ENCODE results near the gene TMC4.
"Not testable (repeated sequence)": the region's sequence is repeated elsewhere in the genome, so short reads cannot be mapped to it uniquely, and the experiment has no call there.

Gene TMC4

DNA sequence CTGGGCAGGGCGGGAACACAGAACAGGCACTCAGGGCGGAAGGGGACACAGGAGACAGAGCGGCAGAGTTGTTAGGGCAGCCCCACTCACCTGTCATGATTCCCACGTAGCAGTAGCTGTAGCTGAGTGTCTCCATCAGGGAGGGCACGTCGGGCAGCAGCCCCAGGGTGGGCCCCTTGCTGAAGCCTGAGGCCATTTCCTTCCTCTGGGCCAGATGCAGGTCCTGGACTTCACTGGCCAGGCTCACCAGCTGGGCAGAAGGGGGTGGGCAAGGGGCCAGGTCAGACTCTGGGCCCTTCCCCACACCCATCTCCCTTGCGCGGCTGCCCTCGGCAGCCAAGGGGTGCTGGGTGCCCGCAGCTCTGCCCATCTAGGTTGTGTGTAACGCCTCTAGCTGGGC, 10.5 kb upstream of the TMC4 start:
- H3K27me3 ChIP-seq (ENCODE audit: control insufficient read depth in 5 of 5, insufficient read depth in 4 of 5, low read length in 5 of 5) = no peaks in the 10 kb centered on the region
- no peak overlapping the region for H3K27ac ChIP-seq (ENCODE audit: low read depth, low read length)
- H3K4me3 ChIP-seq (ENCODE audit: low read depth in 1 of 5, low read length in 5 of 5) = no peak overlapping the region
- H3K36me3 ChIP-seq (ENCODE audit: control insufficient read depth in 5 of 5, insufficient read depth in 5 of 5, low read length in 5 of 5) = peaks cover 0 to 43% (median 13%) of the 10 kb centered on the region in 5 donors
- H3K4me1 ChIP-seq (ENCODE audit: control insufficient read depth in 5 of 5, insufficient read depth in 5 of 5, low read length in 5 of 5) = peaks cover 0 to 5% (median 4%) of the 10 kb centered on the region in 5 donors
- no peak overlapping the region for H3K9ac ChIP-seq (ENCODE audit: low read length in 5 of 5)
- H3K9me3 ChIP-seq (ENCODE audit: control insufficient read depth in 5 of 5, low read length in 5 of 5) = no peaks in the 10 kb centered on the region

DNA sequence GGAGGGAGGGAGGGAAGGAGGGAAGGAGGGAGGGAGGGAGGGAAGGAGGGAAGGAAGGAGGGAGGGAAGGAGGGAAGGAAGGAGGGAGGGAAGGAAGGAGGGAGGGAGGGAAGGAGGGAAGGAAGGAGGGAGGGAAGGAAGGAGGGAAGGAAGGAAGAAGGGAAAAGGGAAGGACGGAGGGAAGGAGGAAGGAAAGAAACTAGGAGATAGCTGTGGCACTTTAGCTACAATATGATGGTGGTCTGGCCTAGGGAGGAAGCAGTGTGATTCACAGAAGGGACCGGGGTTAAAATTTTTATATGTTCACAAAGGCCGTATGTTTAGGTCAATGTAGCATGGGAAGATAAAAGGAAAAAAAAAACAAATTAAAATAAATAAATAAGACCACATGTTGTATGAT, 8.9 kb upstream of the TMC4 start:
- not testable (repeated sequence) for H3K4me1 ChIP-seq (ENCODE audit: control insufficient read depth in 5 of 5, insufficient read depth in 5 of 5, low read length in 5 of 5); H3K4me3 ChIP-seq (ENCODE audit: low read depth in 1 of 5, low read length in 5 of 5)
- H3K36me3 ChIP-seq (ENCODE audit: control insufficient read depth in 5 of 5, insufficient read depth in 5 of 5, low read length in 5 of 5) = peaks cover 0 to 41% (median 13%) of the 10 kb centered on the region in 5 donors

DNA sequence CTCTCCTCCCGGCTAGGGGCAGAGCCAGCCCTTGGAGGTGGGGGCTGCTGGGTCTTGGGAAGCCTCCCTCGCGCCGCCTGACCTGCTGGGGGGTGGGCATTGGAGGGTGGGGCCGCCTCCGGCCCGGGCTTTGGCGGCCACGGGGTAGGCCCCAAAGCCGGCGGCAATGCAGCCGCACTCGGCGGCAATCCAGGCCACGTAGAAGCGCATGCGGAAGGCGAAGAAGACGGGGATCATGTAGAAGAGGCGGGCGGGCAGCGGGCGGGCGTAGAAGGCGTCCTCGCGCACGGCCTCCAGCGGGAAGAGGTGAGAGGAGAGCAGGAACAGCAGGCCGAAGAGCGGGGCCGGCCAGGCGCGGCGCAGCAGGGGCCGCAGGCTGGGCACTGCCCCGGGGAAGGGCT, 7.7 kb upstream of the TMC4 start:
- Histone ChIP-seq H3K4me1 (ENCODE audit: control insufficient read depth in 5 of 5, insufficient read depth in 5 of 5, low read length in 5 of 5) (no peaks in the 10 kb centered on the region), H3K9ac (ENCODE audit: low read length in 5 of 5) (no peak overlapping the region), H3K36me3 (ENCODE audit: control insufficient read depth in 5 of 5, insufficient read depth in 5 of 5, low read length in 5 of 5) (peaks cover 0 to 36% (median 10%) of the 10 kb centered on the region in 5 donors), H3K9me3 (ENCODE audit: control insufficient read depth in 5 of 5, low read length in 5 of 5) (no peaks in the 10 kb centered on the region), H3K27ac (ENCODE audit: low read depth, low read length) (no peak overlapping the region), H3K27me3 (ENCODE audit: control insufficient read depth in 5 of 5, insufficient read depth in 4 of 5, low read length in 5 of 5) (no peaks in the 10 kb centered on the region), H3K4me3 (ENCODE audit: low read depth in 1 of 5, low read length in 5 of 5) (no peak overlapping the region)

More for the DNA sequence above, 8.9 kb upstream of the TMC4 start:
- H3K9me3 ChIP-seq (ENCODE audit: control insufficient read depth in 5 of 5, low read length in 5 of 5); H3K27me3 ChIP-seq (ENCODE audit: control insufficient read depth in 5 of 5, insufficient read depth in 4 of 5, low read length in 5 of 5); H3K9ac ChIP-seq (ENCODE audit: low read length in 5 of 5); H3K27ac ChIP-seq (ENCODE audit: low read depth, low read length): not testable (repeated sequence)

DNA sequence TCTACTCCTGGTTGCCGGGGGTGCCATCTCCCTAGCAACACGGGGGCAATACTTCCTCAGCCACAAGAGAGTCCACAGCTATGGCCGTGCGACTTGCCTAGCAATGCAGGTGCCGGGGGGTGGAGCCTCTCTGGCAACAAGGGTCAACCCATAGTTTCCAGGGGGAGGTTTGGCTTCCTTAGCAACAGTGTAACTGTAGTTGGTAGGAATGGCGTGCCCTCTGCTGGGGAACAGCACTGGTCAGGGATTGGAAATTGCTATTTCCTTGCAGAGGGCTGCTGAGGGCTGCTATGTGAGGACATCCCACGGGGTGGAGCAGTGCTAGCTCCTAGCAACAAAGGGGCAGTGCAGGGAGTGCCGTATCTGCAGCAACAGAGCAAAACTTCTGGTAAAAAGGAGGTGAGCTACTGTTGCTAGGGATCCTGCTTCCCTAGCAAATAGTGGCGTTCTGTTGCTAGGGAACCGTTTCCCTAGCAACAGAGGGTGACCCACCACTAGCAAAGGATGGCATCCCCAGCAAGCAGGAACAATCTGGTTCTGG, 7.0 kb upstream of the TMC4 start:
- Histone ChIP-seq H3K4me3 (ENCODE audit: low read depth in 1 of 5, low read length in 5 of 5) (no peak overlapping the region), H3K4me1 (ENCODE audit: control insufficient read depth in 5 of 5, insufficient read depth in 5 of 5, low read length in 5 of 5) (no peaks in the 10 kb centered on the region), H3K9me3 (ENCODE audit: control insufficient read depth in 5 of 5, low read length in 5 of 5) (no peaks in the 10 kb centered on the region), H3K27me3 (ENCODE audit: control insufficient read depth in 5 of 5, insufficient read depth in 4 of 5, low read length in 5 of 5) (no peaks in the 10 kb centered on the region), H3K36me3 (ENCODE audit: control insufficient read depth in 5 of 5, insufficient read depth in 5 of 5, low read length in 5 of 5) (peaks cover 0 to 36% (median 10%) of the 10 kb centered on the region in 5 donors), H3K9ac (ENCODE audit: low read length in 5 of 5) (no peak overlapping the region), H3K27ac (ENCODE audit: low read depth, low read length) (no peak overlapping the region)

DNA sequence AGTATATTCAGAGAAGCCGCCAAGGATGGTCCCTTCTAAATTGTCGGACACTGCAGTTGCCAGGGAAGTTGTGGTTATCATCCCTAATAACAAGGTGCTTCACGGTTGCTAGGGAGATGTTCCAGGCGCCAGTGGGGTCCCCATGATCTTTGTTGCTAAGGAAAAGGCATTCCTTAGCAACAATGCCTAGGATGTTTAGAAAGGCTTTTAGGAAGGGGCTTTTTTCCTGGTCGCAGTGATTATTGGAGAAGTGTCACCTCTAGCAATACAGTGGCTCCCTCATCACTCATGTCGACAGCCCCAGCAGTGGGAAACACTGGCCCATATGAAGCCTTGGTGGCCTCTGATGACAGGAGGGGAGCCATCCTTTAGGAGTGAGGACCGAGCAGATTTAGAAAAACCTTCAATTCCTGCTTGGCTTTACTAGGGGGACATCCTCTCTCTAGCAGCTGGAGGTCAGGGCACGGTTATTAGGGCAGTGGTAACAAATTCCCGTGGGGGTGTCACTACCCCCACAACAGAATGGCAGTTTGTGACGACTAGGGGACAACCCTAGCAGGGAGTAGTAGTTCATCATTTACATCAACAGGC, 6.4 kb upstream of the TMC4 start:
- Histone ChIP-seq H3K9ac (ENCODE audit: low read length in 5 of 5) (no peak overlapping the region), H3K4me1 (ENCODE audit: control insufficient read depth in 5 of 5, insufficient read depth in 5 of 5, low read length in 5 of 5) (no peaks in the 10 kb centered on the region), H3K9me3 (ENCODE audit: control insufficient read depth in 5 of 5, low read length in 5 of 5) (no peaks in the 10 kb centered on the region), H3K4me3 (ENCODE audit: low read depth in 1 of 5, low read length in 5 of 5) (no peak overlapping the region), H3K27me3 (ENCODE audit: control insufficient read depth in 5 of 5, insufficient read depth in 4 of 5, low read length in 5 of 5) (no peaks in the 10 kb centered on the region), H3K27ac (ENCODE audit: low read depth, low read length) (no peak overlapping the region), H3K36me3 (ENCODE audit: control insufficient read depth in 5 of 5, insufficient read depth in 5 of 5, low read length in 5 of 5) (peaks cover 0 to 36% (median 10%) of the 10 kb centered on the region in 5 donors)

DNA sequence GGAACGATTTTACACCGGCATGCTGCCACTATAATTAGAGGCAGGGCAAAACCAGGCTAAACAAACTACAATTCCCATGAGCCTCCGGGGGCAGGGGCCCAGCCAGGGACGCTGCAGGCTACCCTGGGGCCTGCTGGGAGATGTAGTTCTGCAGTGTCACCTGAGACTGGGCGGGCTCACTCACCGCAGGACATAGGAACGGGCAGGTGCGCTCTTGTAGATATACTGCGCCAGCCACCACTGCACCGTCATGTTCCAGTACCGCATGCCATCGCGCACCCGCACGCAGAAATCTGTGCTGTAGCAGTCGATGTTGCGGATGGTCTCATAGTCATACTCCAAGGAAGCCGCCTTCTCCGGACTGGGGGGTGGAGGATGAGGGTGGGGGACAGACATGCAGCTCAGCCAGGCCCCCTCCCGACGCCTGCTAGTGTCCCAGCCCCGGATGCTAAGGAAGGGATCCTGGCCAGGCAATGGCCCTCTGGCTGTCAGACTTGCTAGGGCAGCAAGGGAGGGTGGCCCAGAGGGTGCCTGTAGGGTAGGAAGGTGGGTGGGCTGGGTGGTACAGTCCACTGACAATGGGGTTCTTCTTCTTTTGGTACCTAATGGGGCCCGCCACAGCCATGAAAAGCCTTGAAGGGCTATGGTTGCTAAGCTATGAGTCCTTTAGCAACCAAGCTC, 5.8 kb upstream of the TMC4 start:
- no peaks in the 10 kb centered on the region for H3K4me1 ChIP-seq (ENCODE audit: control insufficient read depth in 5 of 5, insufficient read depth in 5 of 5, low read length in 5 of 5)
- no peak overlapping the region for H3K9ac ChIP-seq (ENCODE audit: low read length in 5 of 5)
- peaks cover 0 to 36% (median 10%) of the 10 kb centered on the region in 5 donors for H3K36me3 ChIP-seq (ENCODE audit: control insufficient read depth in 5 of 5, insufficient read depth in 5 of 5, low read length in 5 of 5)
- H3K9me3 ChIP-seq (ENCODE audit: control insufficient read depth in 5 of 5, low read length in 5 of 5) = no peaks in the 10 kb centered on the region
- H3K4me3 ChIP-seq (ENCODE audit: low read depth in 1 of 5, low read length in 5 of 5) = no peak overlapping the region
- H3K27me3 ChIP-seq (ENCODE audit: control insufficient read depth in 5 of 5, insufficient read depth in 4 of 5, low read length in 5 of 5) = peaks cover 0 to 5% (median 4%) of the 10 kb centered on the region in 5 donors
- no peak overlapping the region for H3K27ac ChIP-seq (ENCODE audit: low read depth, low read length)

DNA sequence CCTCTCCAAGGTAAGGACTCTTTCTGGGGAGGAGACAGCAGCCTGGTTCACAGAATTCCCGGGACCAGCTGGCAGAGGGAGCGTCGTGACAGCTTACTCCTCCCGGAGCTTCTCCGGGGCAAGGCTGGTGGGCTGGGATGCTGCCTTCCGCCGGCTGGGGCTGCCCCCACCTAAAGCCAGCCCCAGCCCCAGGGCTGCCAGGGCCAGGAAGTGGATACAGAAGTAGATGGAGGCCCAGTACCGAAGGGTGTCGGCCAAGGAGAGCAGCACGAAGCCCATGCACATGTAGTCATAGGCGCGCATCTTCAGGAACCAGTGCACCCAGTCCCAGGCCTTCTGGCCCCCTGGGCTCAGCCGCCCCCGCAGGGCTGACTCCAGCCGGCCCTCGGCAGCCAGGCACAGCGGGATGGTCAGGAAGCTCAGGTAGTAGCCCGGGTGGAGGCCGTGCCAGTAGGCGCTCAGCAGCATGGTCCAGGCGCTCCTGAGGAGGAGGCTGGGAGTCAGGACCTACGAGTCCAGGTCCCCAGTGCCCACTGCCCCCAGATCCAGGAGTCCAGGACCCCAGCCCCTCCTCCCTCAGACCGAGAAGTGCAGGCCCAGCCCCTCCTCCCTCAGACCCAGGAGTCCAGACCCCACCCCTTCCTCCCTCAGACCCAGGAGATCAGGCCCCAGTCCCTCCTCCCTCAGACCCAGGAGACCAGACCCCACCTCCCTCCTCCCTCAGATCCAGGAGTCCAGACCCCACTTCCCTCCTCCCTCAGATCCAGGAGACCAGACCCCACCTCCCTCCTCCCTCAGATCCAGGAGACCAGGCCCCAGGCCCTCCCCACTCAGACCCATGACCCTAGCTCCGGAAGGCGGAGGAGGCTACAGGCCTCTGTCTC, 1.2 kb upstream of the TMC4 start:
- Histone ChIP-seq H3K27me3 (ENCODE audit: control insufficient read depth in 5 of 5, insufficient read depth in 4 of 5, low read length in 5 of 5) (peaks cover 9 to 19% (median 13%) of the 10 kb centered on the region in 5 donors), H3K4me3 (ENCODE audit: low read depth in 1 of 5, low read length in 5 of 5) (no peak overlapping the region), H3K36me3 (ENCODE audit: control insufficient read depth in 5 of 5, insufficient read depth in 5 of 5, low read length in 5 of 5) (peaks cover 0 to 11% (median 3%) of the 10 kb centered on the region in 5 donors), H3K4me1 (ENCODE audit: control insufficient read depth in 5 of 5, insufficient read depth in 5 of 5, low read length in 5 of 5) (peaks cover 0 to 10% (median 4%) of the 10 kb centered on the region in 5 donors), H3K27ac (ENCODE audit: low read depth, low read length) (no peak overlapping the region), H3K9ac (ENCODE audit: low read length in 5 of 5) (no peak overlapping the region), H3K9me3 (ENCODE audit: control insufficient read depth in 5 of 5, low read length in 5 of 5) (no peaks in the 10 kb centered on the region)

DNA sequence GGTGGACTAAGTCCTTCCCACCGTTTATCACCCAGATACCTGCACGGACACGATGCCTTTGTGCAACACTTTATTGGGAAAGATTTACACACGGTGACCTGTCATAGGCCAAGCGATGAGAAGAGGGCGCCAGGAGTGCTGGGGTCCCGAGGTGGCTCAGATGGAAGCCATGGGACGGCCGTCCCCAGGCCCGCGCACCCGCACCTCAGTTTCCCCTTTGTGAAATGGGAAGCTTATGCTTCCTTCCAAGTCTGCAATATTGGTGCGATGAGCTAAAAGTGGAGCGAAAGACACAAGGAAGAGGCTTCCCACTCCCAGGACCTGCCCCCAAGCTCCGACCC, 369 bp upstream of the TMC4 start:
- Histone ChIP-seq H3K27ac (ENCODE audit: low read depth, low read length) (no peak overlapping the region), H3K9ac (ENCODE audit: low read length in 5 of 5) (no peak overlapping the region), H3K36me3 (ENCODE audit: control insufficient read depth in 5 of 5, insufficient read depth in 5 of 5, low read length in 5 of 5) (peaks cover 0 to 6% (median 0%) of the 10 kb centered on the region in 5 donors), H3K27me3 (ENCODE audit: control insufficient read depth in 5 of 5, insufficient read depth in 4 of 5, low read length in 5 of 5) (peaks cover 9 to 19% (median 13%) of the 10 kb centered on the region in 5 donors), H3K4me1 (ENCODE audit: control insufficient read depth in 5 of 5, insufficient read depth in 5 of 5, low read length in 5 of 5) (peaks cover 1 to 12% (median 5%) of the 10 kb centered on the region in 5 donors), H3K4me3 (ENCODE audit: low read depth in 1 of 5, low read length in 5 of 5) (no peak overlapping the region), H3K9me3 (ENCODE audit: control insufficient read depth in 5 of 5, low read length in 5 of 5) (no peaks in the 10 kb centered on the region)

DNA sequence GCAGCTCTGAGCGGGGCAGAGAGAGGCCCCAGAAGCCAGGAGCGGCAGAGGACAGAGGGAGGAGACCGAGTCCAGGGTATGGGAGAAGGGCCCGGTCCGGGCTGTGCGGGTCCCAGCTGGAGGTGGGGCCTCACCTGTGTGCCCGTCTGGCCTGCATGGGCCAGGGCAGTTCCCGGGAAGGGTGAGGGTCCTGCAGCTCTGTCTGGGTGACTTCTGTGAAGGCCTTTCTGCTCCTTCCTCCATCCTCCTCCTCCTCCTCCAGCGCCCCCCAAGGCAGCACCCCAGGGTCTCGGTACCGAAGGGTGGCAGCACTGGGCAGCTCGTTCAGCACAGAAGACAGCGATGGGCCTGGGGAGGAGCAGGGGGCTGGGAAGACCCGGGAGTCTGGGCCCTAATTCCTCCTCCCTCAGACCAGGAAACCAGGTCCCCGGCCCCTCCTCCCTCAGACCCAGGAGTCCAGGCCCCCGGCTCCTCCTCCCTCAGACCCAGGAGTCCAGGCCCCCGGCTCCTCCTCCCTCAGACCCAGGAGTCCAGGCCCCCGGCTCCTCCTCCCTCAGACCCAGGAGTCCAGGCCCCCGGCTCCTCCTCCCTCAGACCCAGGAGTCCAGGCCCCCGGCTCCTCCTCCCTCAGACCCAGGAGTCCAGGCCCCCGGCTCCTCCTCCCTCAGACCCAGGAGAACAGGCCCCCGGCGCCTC, 1.1 kb downstream of the TMC4 start:
- not testable (repeated sequence) for H3K36me3 ChIP-seq (ENCODE audit: control insufficient read depth in 5 of 5, insufficient read depth in 5 of 5, low read length in 5 of 5); H3K9ac ChIP-seq (ENCODE audit: low read length in 5 of 5); H3K4me3 ChIP-seq (ENCODE audit: low read depth in 1 of 5, low read length in 5 of 5); H3K27ac ChIP-seq (ENCODE audit: low read depth, low read length); H3K9me3 ChIP-seq (ENCODE audit: control insufficient read depth in 5 of 5, low read length in 5 of 5)
- Histone ChIP-seq H3K27me3 (ENCODE audit: control insufficient read depth in 5 of 5, insufficient read depth in 4 of 5, low read length in 5 of 5) (peaks cover 9 to 22% (median 16%) of the 10 kb centered on the region in 5 donors), H3K4me1 (ENCODE audit: control insufficient read depth in 5 of 5, insufficient read depth in 5 of 5, low read length in 5 of 5) (peaks cover 3 to 15% (median 5%) of the 10 kb centered on the region in 5 donors)
